Liver (tissue), 9 donors: Measurements from ENCODE around the gene PCDH10. TPM values are rescaled to one million over a fixed set of nuclear protein-coding genes. Genes with fewer than 3 reads are reported as not detected.

ENCODE experiments used
- DNase-seq: peaks from one replicate; pipeline ENCODE4 v3.0.0-alpha.2; 2017; ENCODE audit warnings: low spot score
- H3K27ac ChIP-seq, 2 donors: one replicate each; pipeline ENCODE4 v1.7.0; 2013; ENCODE audit warnings: inconsistent platforms in 2 of 2, low read length in 2 of 2, control low read depth in 1 of 2, low read depth in 1 of 2, mild to moderate bottlenecking in 1 of 2
- H3K27me3 ChIP-seq, 4 donors: one replicate each; pipeline versions ENCODE4 v1.6.1 to v1.7.0; 2013; ENCODE audit warnings: low read length in 3 of 4, inconsistent platforms in 1 of 4, mild to moderate bottlenecking in 1 of 4, moderate library complexity in 1 of 4; ENCODE audit not compliant: control insufficient read depth in 4 of 4, insufficient read depth in 4 of 4
- H3K36me3 ChIP-seq, 4 donors: one replicate each; pipeline versions ENCODE4 v1.6.1 to v1.7.0; 2013; ENCODE audit warnings: low read length in 3 of 4, mild to moderate bottlenecking in 3 of 4, low read depth in 1 of 4, moderate library complexity in 1 of 4; ENCODE audit not compliant: control insufficient read depth in 4 of 4, insufficient read depth in 3 of 4
- H3K4me1 ChIP-seq, 4 donors: one replicate each; pipeline versions ENCODE4 v1.6.1 to v1.7.0; 2013; ENCODE audit warnings: low read length in 3 of 4, mild to moderate bottlenecking in 3 of 4, moderate library complexity in 1 of 4; ENCODE audit not compliant: control insufficient read depth in 4 of 4, insufficient read depth in 4 of 4
- H3K4me3 ChIP-seq, 3 donors: one replicate each; pipeline versions ENCODE4 v1.6.1 to v1.7.0; 2013; ENCODE audit warnings: low read length in 3 of 3, control low read depth in 1 of 3, low read depth in 1 of 3, mild to moderate bottlenecking in 1 of 3
- H3K9ac ChIP-seq, 2 donors: one replicate each; pipeline ENCODE4 v1.7.0; 2013; ENCODE audit warnings: low read length in 2 of 2, mild to moderate bottlenecking in 2 of 2, moderate library complexity in 2 of 2, control low read depth in 1 of 2, low read depth in 1 of 2
- H3K9me3 ChIP-seq, 4 donors: one replicate each; pipeline versions ENCODE4 v1.6.1 to v1.7.0; 2013; ENCODE audit warnings: low read length in 3 of 4; ENCODE audit not compliant: control insufficient read depth in 4 of 4
- ATF3 ChIP-seq: IDR thresholded peaks from 2 replicates; pipeline ENCODE4 v1.6.1; 2016; ENCODE audit warnings: antibody characterized with exemption
- CTCF ChIP-seq: fragments of 150-350 bp; IDR thresholded peaks from 2 replicates; pipeline ENCODE4 v1.5.1; 2017; ENCODE audit warnings: improper control_type of control experiment, low read depth, low read length; ENCODE audit not compliant: missing input control
- EGR1 ChIP-seq, 2 donors: IDR thresholded peaks; 2 replicates each; pipeline ENCODE4 v1.6.1; 2016 to 2018; ENCODE audit warnings: antibody characterized with exemption in 2 of 2, low read depth in 2 of 2
- FOXA1 ChIP-seq: IDR thresholded peaks from 2 replicates; pipeline ENCODE4 v1.6.1; 2016; ENCODE audit warnings: antibody characterized with exemption
- FOXA2 ChIP-seq: IDR thresholded peaks from 2 replicates; pipeline ENCODE4 v1.6.1; 2016; ENCODE audit warnings: antibody characterized with exemption
- GABPA ChIP-seq, 2 donors: IDR thresholded peaks in 1 of 2; conservative IDR thresholded peaks in 1 of 2; 2 replicates each; pipeline ENCODE4 v1.6.1; 2016; ENCODE audit warnings: antibody characterized with exemption in 2 of 2, mild to moderate bottlenecking in 1 of 2, moderate library complexity in 1 of 2
- HNF4A ChIP-seq, 2 donors: conservative IDR thresholded peaks; 2 replicates each; pipeline ENCODE4 v1.6.1; 2016; ENCODE audit warnings: antibody characterized with exemption in 2 of 2, mild to moderate bottlenecking in 2 of 2
- HNF4G ChIP-seq: IDR thresholded peaks from 2 replicates; pipeline ENCODE4 v1.6.1; 2016; ENCODE audit warnings: antibody characterized with exemption
- JUND ChIP-seq, 2 donors: IDR thresholded peaks; 2 replicates each; pipeline ENCODE4 v1.6.1; 2016; ENCODE audit warnings: antibody characterized with exemption in 2 of 2
- MAX ChIP-seq: IDR thresholded peaks from 2 replicates; pipeline ENCODE4 v1.6.1; 2016; ENCODE audit warnings: antibody characterized with exemption
- NR2F2 ChIP-seq: IDR thresholded peaks from 2 replicates; pipeline ENCODE4 v1.6.1; 2016; ENCODE audit warnings: antibody characterized with exemption
- RAD21 ChIP-seq, 2 donors: IDR thresholded peaks; 2 replicates each; pipeline ENCODE4 v1.6.1; 2016; ENCODE audit warnings: antibody characterized with exemption in 2 of 2, mild to moderate bottlenecking in 2 of 2
- REST ChIP-seq: IDR thresholded peaks from 2 replicates; pipeline ENCODE4 v1.6.1; 2016; ENCODE audit warnings: antibody characterized with exemption, mild to moderate bottlenecking
- RXRA ChIP-seq, 2 donors: IDR thresholded peaks; 2 replicates each; pipeline ENCODE4 v1.6.1; 2017 to 2018; ENCODE audit warnings: antibody characterized with exemption in 2 of 2, mild to moderate bottlenecking in 1 of 2
- SP1 ChIP-seq: IDR thresholded peaks from 2 replicates; pipeline ENCODE4 v1.6.1; 2018; ENCODE audit warnings: antibody characterized with exemption, mild to moderate bottlenecking
- TAF1 ChIP-seq: conservative IDR thresholded peaks from 2 replicates; pipeline ENCODE4 v1.6.1; 2016; ENCODE audit warnings: antibody characterized with exemption, mild to moderate bottlenecking
- ZBTB33 ChIP-seq: IDR thresholded peaks from 2 replicates; pipeline ENCODE4 v1.6.1; 2016; ENCODE audit warnings: antibody characterized with exemption
- WGBS: extraction: QIAGEN DNeasy Blood & Tissue Kit; methylation state at CpG from one replicate; pipeline ENCODE4 v1.1.7; 2013; 5-methylcytosine and 5-hydroxymethylcytosine counted together
- polyA plus RNA-seq, 2 donors: library from polyadenylated mRNA; stranded (reverse) in 1 of 2; unstranded in 1 of 2; fragments of 200-250 nt in 1 of 2; fragments of >200 nt in 1 of 2; fragmentation: Nextera tagmentation in 1 of 2; extraction: Ambion mirVana in 1 of 2; gene quantifications; one replicate each; pipeline versions ENCODE4 v1.2.1 to v1.2.3, GENCODE V29; 2013 to 2015
- total RNA-seq, 2 donors: library from RNA; depleted of rRNA; stranded (reverse); fragments of >200 nt; gene quantifications; one replicate each; pipeline ENCODE4 v1.2.3, GENCODE V29; 2014
- donor health status: healthy.
- donor health status: healthy.
- donor health status: healthy.
- donor health status: healthy.
- donor health status: healthy.

The PCDH10 gene
- total and polyA plus RNA-seq, 4 donors, result under 0.01 to 0.09 (median 0.05) TPM; not detected in 1

GRCh38 chr4:133127500-133127899 is 21.6 kb upstream of the PCDH10 start:
- peaks cover 0 to 5% (median 0%) of the 10 kb centered on the region in 4 donors for H3K27me3 ChIP-seq
- no peaks in the 10 kb centered on the region for H3K36me3 ChIP-seq
- H3K27ac ChIP-seq, result no peak overlapping the region
- no peaks in the 10 kb centered on the region for H3K4me1 ChIP-seq
- no peak overlapping the region for H3K4me3 ChIP-seq
- H3K9ac ChIP-seq, result no peak overlapping the region
- WGBS, result 57% methylated on average over 3 of the region's 3 CpGs
- no peak for TF ChIP-seq SP1
- TF ChIP-seq ATF3, result no peak
- TF ChIP-seq MAX, result no peak
- TF ChIP-seq FOXA1, result no peak
- no peak for TF ChIP-seq FOXA2
- no peak for TF ChIP-seq RXRA (IDR thresholded peaks at IDR 0.05)
- TF ChIP-seq GABPA (IDR thresholded peaks at IDR 0.05 in 1 of 2, conservative IDR thresholded peaks at IDR 0.05 in 1 of 2), result no peak
- TF ChIP-seq CTCF, result no peak
- TF ChIP-seq REST, result no peak
- TF ChIP-seq EGR1 (IDR thresholded peaks at IDR 0.05; ENCODE audit: low read depth in 2 of 2), result no peak
- TF ChIP-seq HNF4G, result no peak
- TF ChIP-seq NR2F2, result no peak
- TF ChIP-seq RAD21 (IDR thresholded peaks at IDR 0.05), result no peak
- DNase-seq, result no peak
- no peaks in the 10 kb centered on the region for H3K9me3 ChIP-seq

- Histone ChIP-seq H3K27ac (no peak overlapping the region), H3K9ac (no peak overlapping the region), H3K36me3 (no peaks in the 10 kb centered on the region), H3K27me3 (peaks cover 0 to 5% (median 0%) of the 10 kb centered on the region in 4 donors), H3K4me3 (no peak overlapping the region), H3K9me3 (no peaks in the 10 kb centered on the region), H3K4me1 (no peaks in the 10 kb centered on the region)
- DNase-seq, result no peak
- TF ChIP-seq JUND (IDR thresholded peaks at IDR 0.05) (no peak), GABPA (IDR thresholded peaks at IDR 0.05 in 1 of 2, conservative IDR thresholded peaks at IDR 0.05 in 1 of 2) (no peak), HNF4A (conservative IDR thresholded peaks at IDR 0.05) (no peak), CTCF (no peak), RAD21 (IDR thresholded peaks at IDR 0.05) (no peak), FOXA2 (no peak), FOXA1 (no peak), MAX (no peak), HNF4G (no peak), REST (no peak), RXRA (IDR thresholded peaks at IDR 0.05) (no peak), ZBTB33 (no peak), NR2F2 (no peak), SP1 (no peak), TAF1 (no peak), EGR1 (IDR thresholded peaks at IDR 0.05; ENCODE audit: low read depth in 2 of 2) (no peak)
Measured at GRCh38 chr4:133129237-133129636, 19.9 kb upstream of the PCDH10 start.
